Stimulated activated CD4-positive, alpha-beta T cell treated with anti-CD3 and anti-CD28 coated beads, Interleukin-2, amount 100 ng/mL, for 48 hours (primary cell): ENCODE measurements around the gene VEGFD.
"Not testable (repeated sequence)": the region's sequence is repeated elsewhere in the genome, so short reads cannot be mapped to it uniquely, and the experiment has no call there.

Source experiments
- DNase-seq, 2 donors: peaks; one replicate each; pipeline ENCODE4 v3.0.0-alpha.2; 2020

VEGFD gene

GRCh38 chrX:15356444-15356843 is 27.8 kb downstream of the VEGFD start:
- DNase-seq = no peak

DNA sequence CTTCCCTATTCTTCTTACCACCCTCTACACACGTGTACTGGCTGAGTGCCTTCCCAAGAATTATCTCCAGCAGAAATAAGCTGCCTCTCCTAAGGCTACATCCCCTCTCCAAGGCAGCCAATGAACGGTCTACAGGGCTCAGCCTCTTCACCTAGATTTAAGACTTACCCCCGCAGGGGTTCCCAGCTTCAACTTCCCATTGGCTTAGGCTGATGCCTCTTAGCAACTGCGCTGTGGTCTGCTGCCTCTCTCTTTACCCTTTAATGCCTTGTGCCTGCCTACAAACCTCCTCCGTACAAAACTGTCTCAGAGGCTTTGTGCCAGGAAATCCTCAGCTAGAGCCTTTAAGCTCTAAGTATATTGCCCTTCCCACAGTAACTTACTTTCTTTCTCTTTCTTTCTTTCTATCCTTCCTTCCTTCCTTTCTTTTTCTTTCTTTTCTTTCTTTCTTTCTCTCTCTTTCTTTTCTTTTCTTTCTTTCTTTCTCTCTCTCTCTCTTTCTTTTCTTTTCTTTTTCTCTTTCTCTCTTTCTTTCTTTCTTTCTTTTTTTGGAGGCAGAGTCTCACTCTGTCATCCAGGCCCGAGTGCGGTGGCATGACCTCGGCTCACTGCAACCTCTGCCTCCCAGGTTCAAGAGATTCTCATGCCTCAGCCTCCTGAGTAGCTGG is 33.8 kb downstream of the VEGFD start:
- DNase-seq = no peak

DNA sequence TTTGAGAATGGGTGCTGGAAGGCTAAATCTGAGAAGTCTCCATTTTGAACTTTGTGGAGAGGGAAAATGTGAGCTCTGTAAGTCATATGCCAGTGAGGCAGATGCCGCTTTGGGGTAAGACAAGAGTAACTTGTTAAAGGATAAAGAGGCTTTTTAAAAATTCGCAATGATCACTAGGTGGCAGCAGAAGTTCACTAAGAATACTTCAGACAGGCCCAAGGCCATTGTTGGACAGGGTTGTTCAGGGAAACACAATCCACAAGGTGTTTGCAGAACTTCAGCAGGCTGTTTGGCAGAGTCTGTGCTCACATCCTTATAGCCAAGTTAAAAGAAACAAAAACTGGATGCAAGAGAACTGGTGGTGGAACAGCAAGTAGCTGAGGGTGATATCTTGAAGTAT is 35.2 kb downstream of the VEGFD start:
- no peak for DNase-seq

DNA sequence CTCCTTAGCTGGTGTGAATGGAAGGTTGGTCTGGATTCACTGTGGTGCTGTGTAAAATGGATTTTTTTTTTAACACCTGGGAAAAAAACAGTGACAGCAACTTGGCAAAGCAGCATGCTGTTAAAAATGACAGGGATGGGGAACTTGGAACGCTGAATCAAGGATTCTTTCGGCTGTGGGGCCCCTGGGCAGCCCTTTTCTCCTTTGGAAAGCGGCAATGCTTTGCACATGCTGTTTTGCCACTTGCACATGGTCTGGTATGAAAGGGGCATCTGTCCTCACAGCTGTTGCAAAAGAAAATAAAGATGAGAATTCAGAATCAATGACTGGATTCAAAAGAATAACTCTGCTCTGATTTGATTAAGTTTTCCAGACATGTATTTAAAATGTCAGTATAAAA is 38.2 kb downstream of the VEGFD start:
- DNase-seq = no peak

- no peak for DNase-seq
Measured at GRCh38 chrX:15344106-15344505, 40.1 kb downstream of the VEGFD start.

- DNase-seq = no peak
Measured at GRCh38 chrX:15343075-15343476, 41.1 kb downstream of the VEGFD start.

DNA sequence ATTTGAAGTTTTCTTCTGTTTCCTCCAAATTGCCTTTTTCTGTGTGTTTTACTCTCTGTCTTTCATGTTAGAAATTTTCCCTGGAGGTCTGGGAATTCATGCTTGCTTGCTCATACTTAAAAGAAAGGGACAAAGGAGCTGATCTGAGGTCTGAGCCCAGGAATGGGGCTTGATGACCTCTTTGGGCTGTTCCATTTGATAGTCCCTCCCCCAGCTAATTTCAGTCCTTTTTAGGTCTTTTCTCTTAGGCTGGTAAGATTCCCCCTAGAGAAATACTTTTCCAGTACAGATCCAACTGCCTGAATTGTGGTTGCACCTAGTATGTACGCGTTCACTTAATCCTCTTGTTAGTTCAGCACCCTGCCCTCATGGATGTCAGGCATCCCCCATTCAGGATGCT is 43.3 kb downstream of the VEGFD start:
- DNase-seq = no peak

DNA sequence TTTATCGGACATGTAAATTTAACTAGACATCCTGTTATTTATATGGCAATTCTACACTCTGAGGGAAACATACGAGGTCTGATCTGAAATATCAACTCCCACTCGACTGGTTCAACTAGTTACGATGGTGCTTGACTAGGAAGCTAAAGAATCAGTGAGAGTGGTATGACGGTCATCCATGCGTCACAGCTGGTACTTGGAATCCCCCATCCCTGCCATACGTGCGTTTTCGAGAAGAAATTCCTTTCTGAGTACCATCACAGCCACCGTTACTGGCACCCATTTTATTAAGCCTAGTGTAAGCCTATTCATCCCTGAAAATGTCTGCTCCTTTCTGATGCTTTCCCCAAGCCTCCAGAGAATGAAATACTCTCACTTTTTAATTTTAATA is 48.2 kb downstream of the VEGFD start:
- DNase-seq = peak; percentile 7 to 10

GRCh38 chrX:15335135-15336022 is 48.8 kb downstream of the VEGFD start, which contains the start of gene PIGA:
Gene PIGA (minus strand): TSS chrX:15335523. CDS start chrX:15331930, 3,593 bp downstream.
- peak; percentile 74 to 76 for DNase-seq

GRCh38 chrX:15334561-15334960 is 49.7 kb downstream of the VEGFD start:
- DNase-seq = no peak

- DNase-seq = no peak
Measured at GRCh38 chrX:15328821-15329220, 55.4 kb downstream of the VEGFD start.

DNA sequence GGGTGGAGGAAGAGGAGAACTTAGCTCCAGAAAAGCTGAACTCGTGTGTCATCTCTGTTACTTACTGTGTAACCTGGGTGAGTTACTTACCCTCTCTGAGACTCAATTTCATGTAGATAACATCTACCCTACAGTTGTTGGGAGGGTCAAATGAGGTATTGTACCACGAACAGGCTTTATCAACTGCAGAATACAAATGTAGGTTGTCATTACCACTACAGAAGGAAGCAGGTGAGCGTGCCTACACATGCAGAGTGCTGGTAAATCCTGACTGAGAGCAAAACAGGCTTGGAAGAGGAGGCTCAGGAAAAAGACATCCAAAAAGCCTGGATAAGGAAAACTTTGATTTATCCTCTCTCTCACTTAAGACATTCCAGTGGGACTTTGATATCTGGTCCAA is 56.1 kb downstream of the VEGFD start:
- DNase-seq = no peak

DNA sequence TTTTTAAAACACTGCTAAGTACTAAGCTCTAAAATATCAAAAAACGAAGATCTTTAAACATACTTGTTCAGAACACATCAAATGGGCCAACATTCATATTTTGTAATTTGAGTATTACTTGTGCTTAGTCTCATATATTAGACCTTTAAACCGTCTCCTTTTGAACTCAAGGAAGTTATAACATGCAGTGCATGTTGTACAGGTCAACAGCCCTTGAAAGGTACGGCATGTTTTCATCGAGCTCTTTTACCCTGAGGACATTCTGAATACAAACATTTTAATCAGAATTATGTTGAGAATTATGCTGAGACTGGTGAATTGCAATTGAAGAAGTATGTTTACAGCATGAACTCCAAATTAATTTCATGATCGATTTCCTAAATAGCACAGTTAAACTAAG is 61.7 kb downstream of the VEGFD start:
- DNase-seq = no peak

DNA sequence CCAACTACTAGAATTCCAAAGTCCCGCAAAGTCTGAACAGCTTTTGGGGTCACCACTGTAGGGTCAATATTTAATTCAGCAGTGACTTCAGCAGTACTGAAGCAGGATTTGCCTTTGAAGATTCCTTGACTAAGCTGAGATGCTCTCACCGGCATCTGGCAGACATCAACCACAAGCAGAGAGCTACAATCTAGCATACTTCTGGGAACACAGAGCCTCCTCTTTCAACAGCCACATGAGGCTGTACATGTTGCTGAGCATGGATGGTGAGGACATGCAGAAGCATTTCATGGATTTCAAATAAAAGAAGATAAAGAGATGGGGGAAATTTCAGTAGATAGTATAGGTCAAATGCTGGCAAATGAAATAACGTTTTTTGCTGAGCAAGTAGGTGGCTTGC is 62.1 kb downstream of the VEGFD start:
- DNase-seq = no peak

DNA sequence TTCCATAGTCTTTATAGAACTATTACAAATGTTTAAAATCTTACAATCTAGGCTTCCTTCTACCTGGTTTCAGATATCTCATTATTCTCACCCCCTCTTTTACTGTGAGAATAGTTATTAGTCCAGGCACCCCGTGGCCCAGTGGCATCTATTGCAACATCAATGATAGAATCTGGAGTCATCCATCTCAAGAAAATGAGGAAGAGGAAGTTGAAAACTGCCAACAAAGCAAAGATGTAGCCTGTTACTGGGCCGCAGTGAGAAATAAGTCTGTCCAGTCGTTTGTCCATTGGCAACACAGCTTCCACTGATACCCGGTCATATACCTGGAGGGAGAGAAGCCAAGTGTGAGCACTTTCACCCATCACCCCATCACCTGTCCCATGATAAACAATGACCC is 62.8 kb downstream of the VEGFD start:
- no peak for DNase-seq

GRCh38 chrX:15320297-15320696 is 63.9 kb downstream of the VEGFD start:
- no peak for DNase-seq

DNA sequence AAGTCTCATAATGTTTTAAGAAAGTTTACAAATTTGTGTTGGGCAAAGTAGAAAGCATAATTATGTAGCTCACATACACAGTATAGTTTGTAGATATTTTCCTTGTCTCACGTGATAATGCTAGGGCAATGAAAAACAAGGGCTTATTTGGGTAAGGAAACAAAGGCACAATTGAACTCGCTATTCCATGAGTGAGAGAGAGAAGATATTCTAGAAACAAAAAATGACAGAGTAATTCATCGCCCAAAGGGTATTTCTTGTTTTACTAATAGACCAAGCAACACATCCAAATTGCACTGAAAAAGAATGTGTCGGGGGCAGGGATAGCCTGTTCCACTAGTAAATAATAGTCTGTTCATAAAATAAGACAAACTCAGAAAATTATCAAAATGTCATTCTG is 65.1 kb downstream of the VEGFD start:
- no peak for DNase-seq

DNA sequence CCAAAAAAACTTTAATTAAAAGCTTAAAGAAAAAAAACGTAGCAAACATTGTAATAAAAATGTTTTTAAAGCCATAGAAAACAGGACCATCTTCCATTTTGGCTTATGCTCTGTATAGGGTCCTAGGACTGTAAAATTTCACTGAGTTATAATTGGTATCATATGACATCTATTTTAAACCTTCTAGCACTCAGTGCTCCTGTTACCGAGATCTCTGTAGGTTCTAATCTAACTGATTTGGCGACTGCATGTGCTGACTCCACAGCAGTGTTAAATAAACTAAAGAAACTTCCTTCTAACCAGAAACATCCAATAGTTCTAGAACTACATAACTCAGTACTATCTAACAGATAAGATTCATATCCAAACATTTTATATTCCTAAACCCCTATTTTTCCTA is 68.7 kb downstream of the VEGFD start, which contains the start of gene ASB11:
Gene ASB11, minus strand, starts transcription at position 132 of the 400 bp plus-strand sequence. Its CDS starts 35 bp downstream, at position 97.
- no peak for DNase-seq

DNA sequence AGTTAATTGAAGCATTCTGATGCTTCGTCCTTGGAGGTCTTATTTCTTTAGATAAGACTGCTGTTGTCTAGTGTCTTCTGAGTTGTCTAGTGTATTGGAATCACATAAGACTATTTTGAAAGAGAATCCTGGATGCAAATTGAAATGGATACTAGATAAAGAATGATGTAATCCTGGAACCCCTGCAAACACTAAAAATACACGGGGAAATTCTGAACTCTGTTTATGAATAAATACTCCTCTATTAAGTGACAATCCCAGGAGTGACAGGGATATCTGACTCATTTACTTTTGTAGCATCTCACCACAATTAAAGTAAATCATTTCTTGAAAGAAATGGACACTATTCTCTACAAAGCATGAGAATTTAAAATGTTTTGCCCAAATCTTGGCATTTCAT is 69.7 kb downstream of the VEGFD start:
- no peak for DNase-seq

GRCh38 chrX:15311119-15311518 is 73.1 kb downstream of the VEGFD start:
- no peak for DNase-seq

GRCh38 chrX:15310117-15310516 is 74.1 kb downstream of the VEGFD start:
- DNase-seq = no peak

DNA sequence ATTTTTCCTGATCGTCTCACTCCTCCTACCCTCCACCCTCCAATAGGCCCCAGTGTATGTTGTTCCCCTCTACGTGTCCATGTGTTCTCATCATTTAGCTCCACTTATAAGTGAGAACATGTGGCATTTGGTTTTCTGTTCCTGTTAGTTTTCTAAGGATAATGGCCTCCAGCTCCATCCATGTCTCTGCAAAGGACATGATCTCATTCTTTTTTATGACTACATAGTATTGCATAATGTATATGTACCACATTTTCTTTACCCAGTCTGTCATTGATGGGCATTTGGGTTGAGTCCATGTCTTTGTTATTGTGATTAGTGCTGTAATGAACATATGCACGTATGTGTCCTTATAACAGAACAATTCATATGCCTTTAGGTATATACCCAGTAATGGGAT is 78.3 kb downstream of the VEGFD start:
- not testable (repeated sequence) for DNase-seq

DNA sequence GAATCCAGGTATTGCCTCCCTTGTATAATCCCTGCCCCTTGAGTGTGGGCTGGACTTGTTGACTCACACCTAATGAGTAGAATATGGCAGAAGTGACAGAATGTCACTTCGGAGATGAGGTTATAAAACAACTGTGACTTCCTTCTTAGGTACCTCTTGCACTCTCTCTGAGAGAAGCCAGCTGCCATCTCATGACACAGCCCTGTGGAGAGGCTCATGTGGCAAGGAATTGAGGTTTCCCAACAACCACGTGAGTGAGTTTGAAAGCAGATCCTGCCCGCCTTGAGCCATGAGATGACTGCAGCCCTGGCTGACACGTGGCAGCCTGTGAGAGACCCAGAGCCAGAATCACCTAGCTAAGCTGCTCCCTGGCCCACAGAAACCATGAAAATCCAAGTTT is 82.3 kb downstream of the VEGFD start:
- peak in 1 of 2 donors; percentile 1 for DNase-seq
